IPS-15b (cell line): ENCODE results near the gene DNPEP.

ENCODE experiments used
- H3K27me3 ChIP-seq: one replicate; pipeline ENCODE4 v1.6.1; 2013; ENCODE audit warnings: low read length; ENCODE audit not compliant: control insufficient read depth, insufficient read depth
- H3K36me3 ChIP-seq: one replicate; pipeline ENCODE4 v1.6.1; 2013; ENCODE audit warnings: low read length; ENCODE audit not compliant: control insufficient read depth, insufficient read depth
- H3K4me1 ChIP-seq: one replicate; pipeline ENCODE4 v1.6.1; 2013; ENCODE audit warnings: mild to moderate bottlenecking, low read length; ENCODE audit not compliant: control insufficient read depth, insufficient read depth
- H3K4me3 ChIP-seq: one replicate; pipeline ENCODE4 v1.5.1; 2013; ENCODE audit warnings: low read depth, low read length
- H3K9ac ChIP-seq: one replicate; pipeline ENCODE4 v1.6.1; 2013; ENCODE audit warnings: low read depth, mild to moderate bottlenecking, low read length
- H3K9me3 ChIP-seq: one replicate; pipeline ENCODE4 v1.6.1; 2013; ENCODE audit warnings: mild to moderate bottlenecking, low read length; ENCODE audit not compliant: control insufficient read depth, insufficient read depth

The DNPEP gene

DNA sequence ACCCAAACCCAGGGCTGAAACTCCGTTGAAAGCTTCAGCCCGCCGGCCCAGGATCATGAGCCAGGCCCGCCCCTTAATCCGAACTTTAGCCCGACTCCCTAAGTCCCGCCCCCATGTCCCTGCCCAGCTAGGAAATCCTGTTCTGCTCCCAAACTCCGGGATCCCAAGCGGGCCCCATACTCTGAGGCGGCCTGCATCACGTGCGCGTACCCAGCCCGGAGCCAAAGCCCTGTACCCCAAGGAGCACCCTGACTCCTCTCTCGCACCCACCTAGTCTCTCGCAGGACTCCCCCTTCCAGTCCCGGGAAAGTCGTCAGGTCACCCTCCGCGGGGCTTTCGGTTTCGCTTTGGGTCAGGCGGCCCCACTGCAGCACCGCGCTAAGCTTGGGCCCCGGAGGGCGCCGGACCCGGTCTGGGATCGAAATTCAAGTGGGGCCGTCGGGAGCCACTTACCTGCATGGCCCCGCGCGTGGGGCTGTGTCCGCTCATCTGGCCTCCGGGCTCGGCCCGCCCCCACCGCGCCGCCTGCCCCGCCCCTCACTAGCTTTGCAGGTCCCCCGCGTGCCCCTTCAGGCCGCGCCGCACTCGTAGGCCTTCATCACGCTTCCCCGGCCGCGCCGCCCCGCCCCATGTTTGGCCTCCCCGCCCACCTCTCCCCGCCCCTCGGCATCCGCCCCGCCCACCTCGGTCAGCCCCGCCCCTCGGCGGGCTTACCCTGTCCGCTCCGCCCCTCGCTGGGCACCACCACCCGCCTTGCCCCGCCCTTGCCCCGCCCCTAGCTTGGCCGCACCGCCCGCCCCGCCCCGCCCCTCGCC is at the start of gene DNPEP:
DNPEP (minus strand) TSS at position 607 of the 815 bp plus-strand sequence; CDS start at position 489, 118 bp downstream.
- Histone ChIP-seq H3K9ac (peak within 1 kb of the TSS; percentile 41), H3K4me1 (no peaks in the 10 kb centered on the region), H3K4me3 (peak within 1 kb of the TSS; percentile 75), H3K36me3 (peaks cover 19% of the 10 kb centered on the region), H3K9me3 (no peaks in the 10 kb centered on the region), H3K27me3 (no peaks in the 10 kb centered on the region)

DNA sequence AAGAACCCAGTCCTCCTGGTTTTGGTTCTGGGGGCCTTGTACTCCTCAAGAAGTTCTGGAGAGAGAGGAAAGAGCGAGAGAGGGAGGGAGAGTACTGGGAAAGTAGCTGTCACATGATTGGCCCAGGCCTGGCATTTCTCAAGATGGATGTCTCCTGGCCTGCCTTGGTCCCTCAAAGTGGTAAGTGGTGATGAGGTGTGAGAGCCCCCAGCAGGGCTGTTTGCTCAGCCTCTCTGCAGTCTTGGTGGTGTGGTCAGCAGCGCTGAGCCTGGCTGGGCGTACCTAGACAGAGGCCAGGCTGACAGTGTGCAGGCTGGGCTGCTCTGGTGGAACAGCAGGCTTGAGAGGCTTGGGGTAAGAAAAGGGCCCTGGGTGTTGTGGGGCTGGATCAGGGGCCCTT is 49.4 kb upstream of the DNPEP start:
- Histone ChIP-seq H3K9me3 (no peaks in the 10 kb centered on the region), H3K4me3 (no peak overlapping the region), H3K36me3 (no peaks in the 10 kb centered on the region), H3K4me1 (peaks cover 6% of the 10 kb centered on the region), H3K9ac (no peak overlapping the region), H3K27me3 (peaks cover 42% of the 10 kb centered on the region)

DNA sequence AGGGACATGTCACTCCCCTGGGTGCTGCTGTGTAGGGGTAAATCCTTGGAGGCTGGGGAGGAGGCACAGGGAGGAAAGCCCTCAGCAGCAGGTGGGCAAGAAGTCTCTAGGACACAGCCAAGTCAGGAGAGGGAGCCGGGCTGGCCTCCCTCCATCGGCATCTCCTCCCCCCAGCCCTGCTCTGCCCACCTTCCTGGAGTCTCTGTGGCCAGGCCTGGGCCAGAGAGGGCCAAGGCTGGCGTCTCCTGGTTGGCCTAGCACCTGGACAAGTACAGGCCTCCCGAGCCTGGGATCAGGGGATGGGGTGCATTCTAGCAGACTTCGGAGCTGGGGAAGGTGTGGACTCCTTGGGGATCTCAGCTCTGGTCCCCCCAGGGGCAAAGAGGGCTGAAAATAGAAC is 48.8 kb upstream of the DNPEP start:
- Histone ChIP-seq H3K9me3 (no peaks in the 10 kb centered on the region), H3K4me1 (peaks cover 6% of the 10 kb centered on the region), H3K4me3 (no peak overlapping the region), H3K36me3 (no peaks in the 10 kb centered on the region), H3K9ac (no peak overlapping the region), H3K27me3 (peaks cover 41% of the 10 kb centered on the region)

DNA sequence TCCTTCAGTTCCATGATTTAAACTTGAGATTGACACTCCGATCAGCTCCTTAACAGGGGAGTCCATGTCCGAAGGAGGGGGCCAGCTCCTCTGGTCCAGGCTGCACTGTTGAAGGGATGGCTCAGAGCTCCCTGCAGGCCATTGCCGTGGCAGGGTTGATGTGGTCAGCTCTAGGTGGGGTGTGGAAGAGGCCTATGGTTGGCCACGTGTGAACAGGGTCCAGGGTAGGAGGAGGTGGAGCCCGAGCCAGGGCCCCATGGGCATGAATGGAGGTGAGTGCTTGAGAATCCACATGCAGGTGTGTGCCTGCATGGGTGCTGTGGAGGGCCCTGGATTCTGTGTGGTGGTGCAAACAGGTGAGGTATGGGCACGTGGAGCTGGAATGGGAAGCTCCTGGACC is 48.0 kb upstream of the DNPEP start:
- Histone ChIP-seq H3K36me3 (no peaks in the 10 kb centered on the region), H3K4me3 (peak overlapping the region; percentile 59), H3K9ac (no peak overlapping the region), H3K4me1 (peaks cover 2% of the 10 kb centered on the region), H3K9me3 (no peaks in the 10 kb centered on the region), H3K27me3 (peaks cover 33% of the 10 kb centered on the region)

DNA sequence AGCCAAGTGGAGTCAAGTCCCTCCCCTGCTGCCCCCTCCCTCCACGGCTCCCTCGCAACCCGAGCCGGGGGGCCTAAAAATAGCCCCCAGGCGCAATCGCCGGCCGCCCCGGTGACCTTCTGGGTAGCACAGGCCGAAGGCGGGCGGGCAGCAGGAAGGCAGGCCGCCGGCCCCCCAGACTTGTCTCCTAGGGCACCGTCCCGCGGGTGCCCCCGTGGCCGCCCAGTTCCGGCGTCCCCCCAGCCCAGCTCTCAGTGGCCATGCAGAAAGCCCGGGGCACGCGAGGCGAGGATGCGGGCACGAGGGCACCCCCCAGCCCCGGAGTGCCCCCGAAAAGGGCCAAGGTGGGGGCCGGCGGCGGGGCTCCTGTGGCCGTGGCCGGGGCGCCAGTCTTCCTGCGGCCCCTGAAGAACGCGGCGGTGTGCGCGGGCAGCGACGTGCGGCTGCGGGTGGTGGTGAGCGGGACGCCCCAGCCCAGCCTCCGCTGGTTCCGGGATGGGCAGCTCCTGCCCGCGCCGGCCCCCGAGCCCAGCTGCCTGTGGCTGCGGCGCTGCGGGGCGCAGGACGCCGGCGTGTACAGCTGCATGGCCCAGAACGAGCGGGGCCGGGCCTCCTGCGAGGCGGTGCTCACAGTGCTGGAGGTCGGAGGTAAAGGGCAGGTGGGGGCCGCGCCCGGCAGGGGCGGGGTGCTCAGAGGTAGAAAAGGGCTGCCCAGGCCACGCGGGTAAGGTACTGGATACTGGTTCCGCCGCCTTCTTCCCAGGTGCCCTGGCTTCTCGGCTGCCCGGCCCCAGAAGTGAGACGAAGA is 47.2 kb upstream of the DNPEP start, which contains the start of gene SPEG:
SPEG (plus strand) TSS at position 126 of the 808 bp plus-strand sequence; CDS start at position 261, 135 bp downstream.
- Histone ChIP-seq H3K4me1 (peaks cover 2% of the 10 kb centered on the region), H3K9me3 (no peaks in the 10 kb centered on the region), H3K36me3 (no peaks in the 10 kb centered on the region), H3K4me3 (peak within 1 kb of the TSS; percentile 59), H3K27me3 (peaks cover 31% of the 10 kb centered on the region), H3K9ac (peak within 1 kb of the TSS; percentile 74)

DNA sequence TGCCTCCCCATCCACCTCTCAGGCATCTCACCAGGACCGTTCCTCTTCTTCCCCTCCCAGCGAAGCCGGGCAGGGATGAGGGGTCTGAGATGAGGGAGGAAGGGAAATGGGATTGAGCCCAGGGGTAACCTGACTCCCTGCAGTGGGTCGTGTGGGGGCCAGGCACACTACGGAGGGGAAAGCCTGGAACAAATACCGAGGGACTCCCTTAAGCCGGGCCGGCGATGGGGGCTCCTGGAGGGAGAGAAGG is 46.7 kb upstream of the DNPEP start:
- Histone ChIP-seq H3K27me3 (peaks cover 28% of the 10 kb centered on the region), H3K4me3 (peak overlapping the region; percentile 59)

DNA sequence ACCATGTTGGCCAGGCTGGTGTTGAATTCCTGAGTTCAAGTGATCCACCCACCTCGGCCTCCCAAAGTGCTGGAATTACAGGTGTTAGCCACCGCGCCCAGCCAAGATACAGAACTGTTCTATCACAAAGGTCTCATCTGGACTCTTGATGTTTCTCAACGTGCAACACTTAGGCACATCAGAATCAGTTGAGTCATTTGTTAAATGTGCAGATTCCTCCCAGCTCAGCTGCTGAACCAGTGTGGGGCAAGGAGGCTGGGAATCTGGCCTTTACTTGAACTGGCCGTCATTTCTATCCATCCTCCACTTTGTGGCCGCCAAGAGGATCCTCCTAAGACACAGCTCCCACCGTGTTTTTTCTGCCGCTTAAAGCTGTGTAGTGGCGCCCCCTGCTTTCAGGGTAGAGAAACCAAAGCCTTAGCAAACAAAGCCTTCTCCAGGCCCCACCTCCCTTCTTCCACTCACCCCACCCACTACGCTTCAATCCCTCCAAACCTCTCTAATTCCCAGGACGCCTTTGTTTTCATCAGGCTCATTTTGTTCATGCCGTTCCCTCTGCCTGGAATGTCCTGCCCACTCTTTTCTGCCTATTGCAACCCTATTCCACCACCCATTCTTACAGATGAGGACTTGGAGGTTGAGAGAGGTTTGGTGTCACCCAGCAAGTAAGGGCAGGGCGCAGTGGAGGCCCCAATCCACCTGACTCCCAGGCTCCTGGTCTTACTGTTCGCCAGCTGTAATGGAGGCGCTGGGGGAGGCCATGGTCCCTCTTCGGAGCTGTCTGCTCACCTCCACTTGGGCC is 46.2 kb upstream of the DNPEP start:
- no peaks in the 10 kb centered on the region for H3K9me3 ChIP-seq
- H3K36me3 ChIP-seq: no peaks in the 10 kb centered on the region
- peaks cover 26% of the 10 kb centered on the region for H3K27me3 ChIP-seq
- peak overlapping the region; percentile 74 for H3K9ac ChIP-seq
- H3K4me3 ChIP-seq: peak overlapping the region; percentile 59
- H3K4me1 ChIP-seq: peaks cover 2% of the 10 kb centered on the region

More for the DNA sequence above, 46.7 kb upstream of the DNPEP start:
- H3K9me3 ChIP-seq: no peaks in the 10 kb centered on the region
- peaks cover 2% of the 10 kb centered on the region for H3K4me1 ChIP-seq
- no peaks in the 10 kb centered on the region for H3K36me3 ChIP-seq
- H3K9ac ChIP-seq: peak overlapping the region; percentile 74

DNA sequence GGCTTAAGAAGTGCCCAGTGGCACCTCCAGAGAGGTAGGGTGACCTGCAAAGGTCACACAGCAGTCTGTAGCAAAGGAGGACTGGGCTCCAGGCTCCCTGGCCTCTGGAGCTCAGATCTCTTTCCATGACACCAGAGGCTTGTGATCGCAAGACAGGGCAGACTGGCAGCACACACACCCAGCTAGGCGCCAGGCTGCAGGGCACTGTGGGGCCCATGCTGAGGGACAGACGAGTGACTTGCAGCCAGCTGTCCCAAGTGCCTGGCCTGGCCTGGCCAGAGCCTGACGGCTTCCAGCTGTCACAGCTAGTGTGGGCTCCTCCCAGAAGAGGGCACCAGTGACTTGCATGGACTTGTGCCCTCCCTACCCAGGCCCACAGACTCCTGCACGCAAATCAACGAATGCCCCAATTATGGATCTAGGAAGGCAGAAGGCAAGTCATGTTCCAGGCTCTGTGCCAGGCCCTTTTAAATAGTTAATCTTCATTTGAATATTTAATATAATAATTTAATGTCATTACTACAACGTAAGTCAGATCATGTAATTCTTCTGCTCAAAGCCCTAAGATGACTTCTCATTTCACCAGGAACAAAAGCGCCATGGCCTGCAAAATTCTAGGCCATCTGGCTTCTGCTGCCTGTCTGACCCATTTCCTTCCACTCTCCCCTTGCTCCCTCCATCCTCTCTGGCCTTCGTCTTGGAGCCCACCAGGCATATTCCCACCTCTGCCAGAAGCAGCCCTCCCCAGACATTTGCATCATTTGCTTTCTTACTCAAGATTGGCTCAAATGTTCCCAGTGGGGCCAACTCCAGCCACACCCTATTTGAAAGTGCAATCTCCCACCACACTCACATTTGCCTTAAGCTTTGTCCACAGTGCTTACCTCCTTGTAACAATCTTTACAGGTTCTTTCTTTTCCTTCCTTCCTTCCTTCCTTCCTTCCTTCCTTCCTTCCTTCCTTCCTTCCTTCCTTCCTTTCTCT is 43.2 kb upstream of the DNPEP start:
- Histone ChIP-seq H3K27me3 (peaks cover 9% of the 10 kb centered on the region), H3K9ac (no peak overlapping the region), H3K9me3 (no peaks in the 10 kb centered on the region), H3K4me3 (no peak overlapping the region), H3K4me1 (peaks cover 2% of the 10 kb centered on the region), H3K36me3 (no peaks in the 10 kb centered on the region)

DNA sequence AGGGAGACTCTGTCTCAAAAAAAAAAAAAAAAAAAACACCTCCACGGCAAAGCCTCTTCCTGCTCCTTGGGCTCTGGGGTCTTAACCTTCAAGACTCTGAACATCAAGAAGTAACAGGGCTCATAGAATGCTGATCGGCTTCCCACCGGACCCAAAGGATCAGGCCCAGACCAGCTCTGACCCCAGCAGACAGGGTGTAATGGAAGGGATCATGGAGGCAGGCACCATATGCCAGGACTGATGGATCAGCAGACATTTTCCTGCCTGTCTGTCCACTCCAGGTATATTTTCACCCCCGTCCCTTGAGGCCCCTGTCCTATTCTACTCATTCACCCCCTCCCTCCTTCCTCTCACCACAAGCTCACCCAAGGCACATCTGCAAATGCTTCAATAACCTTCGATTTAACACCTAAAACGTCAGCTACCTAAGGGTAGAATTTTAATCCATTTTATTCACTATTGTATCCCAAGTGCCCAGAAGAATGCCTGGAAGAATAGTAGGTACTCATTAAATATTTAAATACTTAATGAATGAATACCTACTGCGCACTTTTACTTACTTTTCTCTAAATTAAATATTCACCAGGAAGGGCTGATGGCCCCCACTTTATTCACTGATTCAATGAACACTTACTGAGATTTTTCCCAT is 42.4 kb upstream of the DNPEP start:
- Histone ChIP-seq H3K36me3 (no peaks in the 10 kb centered on the region), H3K9me3 (no peaks in the 10 kb centered on the region), H3K27me3 (peaks cover 2% of the 10 kb centered on the region), H3K4me1 (peaks cover 2% of the 10 kb centered on the region), H3K9ac (no peak overlapping the region), H3K4me3 (no peak overlapping the region)

DNA sequence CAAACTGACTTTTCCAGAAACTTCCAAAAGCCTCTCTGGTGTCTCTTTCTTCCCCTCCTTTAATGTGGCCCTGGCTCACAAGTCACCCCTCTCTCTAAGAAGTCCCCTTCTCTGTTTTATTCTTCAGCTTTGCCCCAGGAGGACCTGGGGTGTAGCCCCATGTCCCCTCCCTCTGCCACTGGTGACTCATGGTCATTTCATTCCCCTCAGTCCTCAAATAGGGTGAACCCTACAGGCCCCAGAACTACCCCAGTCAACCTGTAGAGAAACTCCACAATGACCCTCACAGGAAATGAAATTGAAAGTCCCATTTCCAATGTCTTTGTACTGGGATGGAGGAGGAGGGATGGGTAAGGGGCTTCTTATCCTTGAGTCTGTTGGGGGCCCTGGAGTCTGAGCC is 40.8 kb upstream of the DNPEP start:
- no peaks in the 10 kb centered on the region for H3K27me3 ChIP-seq
- no peak overlapping the region for H3K9ac ChIP-seq
- H3K4me3 ChIP-seq: no peak overlapping the region
- no peaks in the 10 kb centered on the region for H3K36me3 ChIP-seq
- H3K4me1 ChIP-seq: no peaks in the 10 kb centered on the region
- H3K9me3 ChIP-seq: no peaks in the 10 kb centered on the region
